H54 (cell line): ENCODE measurements around the gene TIMM17A.
A peak's percentile ranks its signal among the peaks of the same experiment; 100 is the strongest.

Experiments used
- DNase-seq: peaks from one replicate; pipeline ENCODE4 v3.0.0; 2011; ENCODE audit warnings: low spot score, mixed read lengths; ENCODE audit not compliant: insufficient read length
- FAIRE-seq: peaks from 3 replicates; lab custom pipeline; 2011; peaks lifted over from hg19 to GRCh38; lab: Jason Lieb, UNC
- POLR2A ChIP-seq: IDR thresholded peaks from 2 replicates; pipeline ENCODE4 v1.6.1; 2011; ENCODE audit warnings: low read depth, mild to moderate bottlenecking, low read length

The TIMM17A gene

DNA sequence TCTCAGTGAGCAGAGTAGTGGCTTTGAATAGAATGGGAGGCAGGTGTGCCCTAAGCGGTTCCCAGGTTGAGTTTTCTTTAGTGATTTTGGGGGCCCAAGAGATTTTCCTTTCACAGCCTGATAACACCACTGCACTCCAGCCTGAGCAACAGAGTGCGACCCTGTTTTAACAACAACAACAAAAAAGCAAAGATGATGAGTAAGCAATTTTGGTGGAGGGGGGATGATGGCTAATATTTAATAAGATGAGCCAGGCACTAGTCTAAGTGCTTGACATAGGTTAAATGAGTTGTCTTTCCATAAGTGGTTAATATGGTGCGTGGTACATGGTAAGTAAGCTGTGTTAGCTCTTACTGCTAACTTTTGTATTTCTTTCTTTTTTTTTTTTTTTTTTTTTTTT, 29.1 kb downstream of the TIMM17A start:
- FAIRE-seq, result no peak
- TF ChIP-seq POLR2A, result no peak
- DNase-seq, result no peak

GRCh38 chr1:201985355-201985754, 30.1 kb downstream of the TIMM17A start:
- FAIRE-seq (no peak), DNase-seq (no peak)
- TF ChIP-seq POLR2A, result no peak

GRCh38 chr1:201988601-201989000, 33.3 kb downstream of the TIMM17A start:
- FAIRE-seq (no peak), DNase-seq (no peak)
- TF ChIP-seq POLR2A, result no peak

DNA sequence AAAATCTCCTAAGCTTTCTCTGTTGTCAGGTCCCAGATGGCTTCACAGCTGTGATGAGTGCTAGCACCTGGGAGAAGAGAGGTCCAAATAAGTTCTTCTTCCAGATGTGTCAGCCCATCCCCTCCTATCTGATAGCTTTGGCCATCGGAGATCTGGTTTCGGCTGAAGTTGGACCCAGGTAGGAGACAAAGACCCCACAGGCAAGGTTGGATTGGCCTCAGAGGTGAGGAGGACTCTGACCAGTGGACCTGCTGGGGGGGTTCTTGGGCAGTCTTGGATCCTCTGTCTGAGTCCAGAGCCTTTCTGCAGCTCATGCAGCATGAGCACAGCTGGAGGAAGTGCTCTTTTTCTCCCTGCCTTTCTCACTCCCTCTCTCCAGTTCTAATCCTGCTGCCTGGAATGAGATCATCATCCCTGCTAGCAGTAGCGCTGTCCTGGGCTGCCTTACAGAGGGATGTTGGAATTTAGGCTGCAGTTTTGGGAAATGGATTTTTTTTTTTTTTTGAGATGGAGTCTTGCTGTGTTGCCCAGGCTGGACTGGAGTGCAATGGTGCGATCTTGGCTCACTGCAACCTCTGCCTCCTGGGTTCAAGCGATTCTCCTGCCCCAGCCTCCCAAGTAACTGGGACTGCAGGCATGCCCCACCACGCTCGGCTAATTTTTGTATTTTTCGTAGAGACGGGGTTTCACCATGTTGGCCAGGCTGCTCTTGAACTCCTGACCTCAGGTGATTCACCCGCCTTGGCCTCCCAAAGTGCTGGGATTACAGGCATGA, 34.2 kb downstream of the TIMM17A start:
- no peak for FAIRE-seq
- no peak for DNase-seq
- TF ChIP-seq POLR2A, result no peak

GRCh38 chr1:201990427-201990826, 35.1 kb downstream of the TIMM17A start:
- FAIRE-seq, result no peak
- no peak for DNase-seq
- TF ChIP-seq POLR2A, result no peak

GRCh38 chr1:201999625-202000238, 44.4 kb downstream of the TIMM17A start:
- DNase-seq (peak; percentile 65), FAIRE-seq (no peak)
- no peak for TF ChIP-seq POLR2A

DNA sequence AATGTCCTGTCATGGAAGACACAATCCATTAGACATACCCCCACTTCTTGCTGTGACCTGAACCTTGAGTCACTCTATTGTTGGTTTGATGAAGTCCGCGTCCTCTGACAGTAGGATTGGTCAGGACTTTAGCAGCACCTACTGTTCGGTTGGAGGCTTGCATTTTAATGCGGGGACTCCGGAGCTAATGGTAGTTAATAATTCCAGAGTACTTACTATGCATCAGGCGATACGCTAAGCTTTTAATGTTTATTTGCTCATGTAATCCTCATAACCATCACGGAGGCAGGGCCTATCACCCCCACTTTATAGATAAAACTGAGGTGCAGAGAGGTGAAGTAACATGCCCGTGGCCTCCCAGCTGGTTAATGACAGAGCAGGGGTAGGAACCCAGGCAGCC, 47.2 kb downstream of the TIMM17A start:
- no peak for DNase-seq
- no peak for TF ChIP-seq POLR2A
- no peak for FAIRE-seq

GRCh38 chr1:202004711-202005110, 49.4 kb downstream of the TIMM17A start:
- no peak for TF ChIP-seq POLR2A
- FAIRE-seq (no peak), DNase-seq (no peak)

DNA sequence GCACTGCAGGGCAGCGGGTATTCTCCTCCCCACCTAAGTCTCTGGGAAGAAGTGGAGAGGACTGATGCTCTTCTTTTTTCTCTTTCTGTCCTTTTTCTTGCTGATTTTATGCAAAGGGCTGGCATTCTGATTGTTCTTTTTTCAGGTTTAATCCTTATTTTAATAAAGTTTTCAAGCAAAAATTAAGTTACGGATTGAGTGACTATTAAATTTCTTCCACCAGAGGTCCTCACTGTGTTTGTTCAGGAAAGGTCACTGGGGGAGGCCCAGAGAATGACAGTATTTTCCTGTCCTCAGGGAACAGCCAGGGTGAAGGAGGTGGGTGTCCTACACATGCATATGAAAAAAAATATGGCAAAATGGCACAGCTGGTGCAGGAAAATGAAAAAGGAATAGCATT, 50.7 kb downstream of the TIMM17A start:
- no peak for TF ChIP-seq POLR2A
- DNase-seq (no peak), FAIRE-seq (no peak)

DNA sequence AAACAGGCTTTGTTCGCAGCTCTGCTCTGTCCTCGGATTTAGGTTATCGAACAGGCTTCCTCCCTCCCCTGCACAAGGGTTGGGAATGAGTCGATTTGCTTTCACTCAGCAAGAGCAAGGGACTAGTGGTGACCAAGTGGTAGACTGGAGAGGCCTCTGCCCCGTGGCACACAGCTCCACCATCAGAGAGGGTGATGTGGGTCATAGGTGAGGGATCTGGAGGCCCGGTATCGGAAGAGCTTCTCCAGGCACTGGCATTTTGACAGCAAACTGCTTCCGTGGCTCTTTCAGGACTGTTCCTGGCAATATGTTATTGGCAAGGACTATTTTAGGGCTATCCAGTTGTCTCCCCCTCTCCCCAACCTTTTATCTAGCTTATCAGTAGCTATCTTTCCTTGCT, 52.0 kb downstream of the TIMM17A start:
- no peak for TF ChIP-seq POLR2A
- FAIRE-seq, result no peak
- no peak for DNase-seq

DNA sequence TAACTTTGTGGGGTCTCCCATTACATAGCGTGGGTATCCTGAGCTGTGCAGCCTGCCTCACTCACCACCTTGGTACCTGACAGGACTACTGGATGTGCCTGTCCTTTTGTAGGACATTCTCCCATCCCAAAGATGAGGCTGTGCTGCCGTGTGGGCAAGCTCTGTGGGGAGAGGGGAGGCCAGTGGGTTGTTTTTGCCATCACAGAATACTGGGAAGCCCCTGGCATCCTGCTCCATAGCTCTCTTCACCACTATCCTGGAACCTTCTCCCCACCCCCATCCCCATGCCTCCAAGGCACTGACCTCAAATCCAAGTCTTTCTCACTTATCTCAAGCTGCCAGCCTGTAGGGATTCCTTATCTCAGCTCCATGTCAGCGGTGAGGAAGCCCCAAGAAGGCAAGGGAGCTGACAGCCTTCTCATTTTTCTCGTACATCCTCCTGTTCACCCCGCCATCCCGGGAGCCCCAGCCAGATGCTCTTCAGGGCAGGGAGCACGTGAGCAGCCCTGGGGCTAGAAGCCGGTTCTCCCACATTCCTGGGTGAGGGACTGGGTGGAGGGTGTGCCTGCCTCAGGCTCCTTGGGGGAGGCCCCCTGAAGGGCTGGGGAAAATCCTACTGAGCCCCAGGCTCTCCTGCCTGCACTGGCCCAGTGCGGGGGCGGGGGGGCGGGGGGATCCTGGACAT, 52.6 kb downstream of the TIMM17A start:
- no peak for TF ChIP-seq POLR2A
- DNase-seq (peak; percentile 58), FAIRE-seq (no peak)

DNA sequence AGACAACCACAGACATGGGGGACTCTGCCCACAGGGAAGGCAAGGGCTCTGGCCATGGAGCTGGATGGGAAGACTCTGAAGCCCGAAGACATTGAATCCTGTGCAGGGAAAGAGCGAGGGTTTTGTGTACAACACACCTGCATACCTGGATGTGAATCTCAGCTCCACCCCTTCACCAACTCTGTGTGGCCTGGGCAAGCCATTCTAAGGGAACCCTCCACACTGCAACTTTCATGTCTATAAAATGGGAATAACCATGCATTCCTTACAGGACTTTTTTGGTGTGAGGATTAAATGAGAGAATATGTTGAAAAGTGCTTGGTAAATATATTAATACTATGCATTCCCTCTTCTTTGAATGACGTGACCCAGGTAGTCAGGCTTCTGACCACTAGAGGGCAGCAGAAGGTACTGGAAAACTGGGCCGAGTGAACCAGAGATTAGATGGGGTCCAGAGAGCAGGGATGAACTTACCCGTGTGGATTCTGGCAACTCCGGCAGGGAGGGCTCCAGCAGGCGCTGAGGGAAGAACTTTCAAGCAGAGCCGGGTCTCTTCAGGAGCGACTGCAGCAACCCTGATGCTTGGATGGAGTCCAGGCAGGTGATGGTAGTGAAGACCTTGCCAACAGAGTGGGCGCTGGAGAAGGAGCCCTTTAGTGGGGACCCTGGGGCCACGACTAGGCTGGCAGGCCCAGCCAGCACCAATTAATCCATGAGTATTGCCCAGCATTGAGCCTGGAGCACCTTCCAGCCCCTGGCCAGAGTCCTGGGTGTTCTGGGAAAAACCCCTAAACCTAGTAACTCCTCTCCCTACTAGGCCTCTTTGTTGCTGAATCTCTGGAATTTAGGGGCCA, 54.2 kb downstream of the TIMM17A start:
- no peak for FAIRE-seq
- peak; percentile 67 for DNase-seq
- no peak for TF ChIP-seq POLR2A

DNA sequence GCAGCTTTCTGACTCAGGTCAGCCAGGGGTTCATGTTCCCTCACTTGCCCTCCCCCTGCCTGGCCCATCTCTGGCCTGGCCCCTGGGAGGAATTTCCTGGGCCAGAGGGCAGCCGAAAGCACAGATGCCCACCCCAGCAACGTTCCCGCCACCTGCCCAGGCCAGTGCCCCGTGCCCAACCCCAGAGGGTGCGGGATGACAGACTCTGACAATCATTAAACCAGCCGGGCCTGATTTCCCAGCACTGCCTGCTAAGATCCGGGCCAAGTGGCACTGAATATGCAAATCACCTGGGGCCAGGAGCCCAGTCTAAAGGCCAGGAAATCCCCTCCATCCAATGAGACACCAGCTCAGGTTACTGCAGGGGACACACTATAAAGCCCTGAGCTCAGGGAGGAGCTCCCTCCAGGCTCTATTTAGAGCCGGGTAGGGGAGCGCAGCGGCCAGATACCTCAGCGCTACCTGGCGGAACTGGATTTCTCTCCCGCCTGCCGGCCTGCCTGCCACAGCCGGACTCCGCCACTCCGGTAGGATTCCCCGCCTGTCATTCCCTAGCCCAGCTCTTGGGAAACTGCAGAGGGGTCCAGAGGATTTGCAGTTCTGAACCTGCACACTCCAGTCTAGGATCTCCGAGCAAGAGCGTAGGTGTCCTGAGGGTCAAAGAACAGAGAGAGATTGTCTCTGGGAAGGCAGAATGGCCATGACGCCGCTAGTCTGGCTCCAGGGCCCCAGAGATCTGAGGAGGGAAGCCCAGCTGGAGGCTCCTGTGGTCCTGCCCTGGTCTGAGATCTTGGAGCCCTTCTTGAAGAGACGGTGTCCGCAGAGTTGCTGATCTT, 55.1 kb downstream of the TIMM17A start, which contains the start of gene ELF3:
ELF3 (plus strand) TSS at position 408 of the 836 bp plus-strand sequence. CDS start 550 bp downstream, outside the sequence.
- DNase-seq (no peak), FAIRE-seq (no peak)
- no peak for TF ChIP-seq POLR2A
